Skin epidermis (tissue), 12 donors: ENCODE data around the gene ADGRD1.
"Not testable (repeated sequence)": the region's sequence is repeated elsewhere in the genome, so short reads cannot be mapped to it uniquely, and the experiment has no call there.

Experiments used
- H3K27ac ChIP-seq, 21 experiments: fragments of 200-600 bp; sonication (generic) in 11 of 21; one replicate each; pipeline ENCODE4 v1.5.0; 2020; ENCODE audit warnings: mild to moderate bottlenecking in 3 of 21, inconsistent platforms in 2 of 21, moderate library complexity in 2 of 21
- H3K4me3 ChIP-seq, 7 experiments: fragments of 200-600 bp; sonication (generic) in 2 of 7; one replicate each; pipeline ENCODE4 v1.5.0; 2020; ENCODE audit warnings: inconsistent platforms in 2 of 7, mild to moderate bottlenecking in 2 of 7, moderate library complexity in 1 of 7

Gene ADGRD1

DNA sequence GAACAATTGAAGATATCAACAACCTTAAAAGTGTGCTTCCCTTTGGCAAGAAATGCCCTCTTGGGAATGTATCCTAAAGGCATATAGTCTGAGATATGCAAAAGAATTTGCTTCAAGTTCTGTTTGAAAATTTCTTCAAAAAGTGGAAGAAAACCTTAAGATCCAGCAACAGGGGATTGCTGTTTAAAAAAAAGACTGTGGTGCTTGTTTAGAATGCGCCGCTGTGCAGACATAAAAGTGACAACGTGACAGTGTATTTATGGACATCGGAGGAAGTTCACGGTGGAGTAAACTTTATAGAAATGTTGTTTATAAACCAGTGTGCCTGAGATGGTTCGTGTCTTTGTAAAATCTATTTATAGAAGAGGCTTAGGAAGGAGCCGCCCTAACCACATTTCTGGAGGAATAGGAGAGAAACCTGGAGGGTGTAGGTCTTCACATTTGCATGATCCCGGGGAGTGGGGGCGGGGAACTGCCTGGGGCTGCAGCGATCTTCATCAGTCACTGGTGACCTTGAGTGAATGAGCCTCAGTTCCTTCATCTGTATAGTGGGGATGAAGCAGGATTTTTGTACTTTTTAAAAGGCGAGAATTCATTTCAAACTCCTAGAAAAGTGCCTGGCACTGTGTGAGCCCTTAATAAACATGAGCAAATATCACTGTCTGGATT, 27.5 kb downstream of the ADGRD1 start:
- Histone ChIP-seq H3K27ac (no peak overlapping the region), H3K4me3 (no peak overlapping the region)

DNA sequence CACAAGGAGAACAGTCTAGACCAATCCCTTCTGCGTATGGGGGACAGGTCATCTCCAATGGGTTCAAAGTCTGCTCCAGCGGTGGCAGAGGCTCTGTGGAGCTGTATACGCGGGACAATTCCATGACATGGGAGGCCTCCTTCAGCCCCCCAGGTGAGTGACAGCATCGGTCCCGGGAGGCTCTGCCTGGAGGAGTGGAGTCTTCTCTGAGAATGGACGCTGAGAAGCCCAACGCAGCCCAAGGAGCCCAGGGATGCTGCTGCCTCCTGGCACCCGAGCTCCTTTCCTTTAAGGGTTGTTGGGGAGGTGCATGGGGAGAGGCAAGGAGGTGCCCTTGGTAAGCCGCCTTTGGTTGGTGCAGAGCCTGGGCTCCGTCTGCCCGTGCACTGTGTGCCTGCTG, 28.2 kb downstream of the ADGRD1 start:
- Histone ChIP-seq H3K27ac (no peak overlapping the region), H3K4me3 (no peak overlapping the region)

GRCh38 chr12:130982565-130983225, 29.0 kb downstream of the ADGRD1 start:
- no peak overlapping the region for H3K4me3 ChIP-seq
- no peak overlapping the region for H3K27ac ChIP-seq

DNA sequence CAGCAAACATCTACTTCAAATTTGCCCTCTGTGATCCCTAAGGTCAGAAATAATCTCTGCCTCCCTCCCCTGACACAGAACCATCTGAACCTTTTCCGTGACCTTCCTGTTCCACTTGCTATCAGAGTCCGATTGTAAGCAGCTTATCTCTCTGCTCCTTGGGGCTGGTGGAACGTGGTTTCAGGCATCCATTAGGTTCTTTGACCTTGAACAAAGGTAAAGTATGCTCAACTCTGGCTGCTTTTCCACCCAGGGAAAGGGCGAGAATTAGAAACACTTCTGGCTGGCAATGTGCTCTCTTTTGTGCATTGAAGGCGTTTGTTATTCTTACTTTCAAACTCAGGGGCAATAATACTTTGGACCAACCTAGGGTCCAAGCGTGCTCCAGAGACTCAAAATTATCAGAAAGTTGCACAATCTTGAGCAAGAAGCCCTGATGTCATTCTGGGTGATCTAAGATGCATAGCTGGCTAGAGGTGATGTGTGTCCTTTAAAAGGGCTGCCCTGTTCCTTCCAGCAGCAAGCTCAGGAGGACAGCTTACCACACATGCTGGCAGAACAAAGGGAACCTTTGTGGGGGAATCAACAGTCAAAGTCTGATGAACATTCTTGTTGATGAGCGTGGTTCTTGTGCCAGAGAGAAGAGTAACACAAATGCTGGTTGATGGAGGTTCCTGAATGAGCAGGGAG, 29.8 kb downstream of the ADGRD1 start:
- no peak overlapping the region for H3K27ac ChIP-seq
- H3K4me3 ChIP-seq = no peak overlapping the region

GRCh38 chr12:130984183-130985058, 30.7 kb downstream of the ADGRD1 start:
- no peak overlapping the region for H3K27ac ChIP-seq

DNA sequence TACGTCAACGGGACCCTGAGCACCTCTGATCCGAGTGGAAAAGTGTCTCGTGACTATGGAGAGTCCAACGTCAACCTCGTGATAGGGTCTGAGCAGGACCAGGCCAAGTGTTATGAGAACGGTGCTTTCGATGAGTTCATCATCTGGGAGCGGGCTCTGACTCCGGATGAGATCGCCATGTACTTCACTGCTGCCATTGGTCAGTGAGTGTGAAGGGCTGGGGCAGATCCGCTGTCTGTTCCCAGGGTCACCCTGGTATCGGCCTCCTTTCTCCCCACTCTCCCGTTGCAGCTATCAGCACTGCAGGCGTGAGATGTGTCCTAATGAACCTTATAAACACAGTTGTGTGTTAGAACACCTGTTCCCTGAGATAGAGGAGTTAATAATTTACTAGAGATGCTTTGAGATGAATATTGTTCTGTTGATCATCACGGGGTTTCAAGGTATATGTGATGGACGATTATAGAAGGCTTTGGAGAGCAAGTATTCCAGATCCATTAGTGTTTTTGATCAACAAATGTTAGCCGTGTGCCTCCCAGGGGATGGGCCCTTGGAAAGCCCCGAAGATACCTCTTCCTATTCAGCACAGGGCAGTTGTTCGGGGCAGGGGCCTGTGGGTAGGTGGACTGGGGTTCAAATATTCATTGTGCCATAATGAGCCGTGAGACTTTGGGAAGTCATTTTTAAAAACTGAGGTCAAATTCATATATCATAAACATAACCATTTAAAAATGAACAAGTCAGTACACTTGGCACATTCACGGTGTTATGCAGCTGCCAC, 33.6 kb downstream of the ADGRD1 start:
- H3K27ac ChIP-seq = no peak overlapping the region

More at GRCh38 chr12:130984183-130985058, 30.7 kb downstream of the ADGRD1 start:
- H3K4me3 ChIP-seq = no peak overlapping the region

GRCh38 chr12:130988261-130988660, 34.6 kb downstream of the ADGRD1 start:
- Histone ChIP-seq H3K27ac (no peak overlapping the region), H3K4me3 (no peak overlapping the region)

More for the DNA sequence above, 33.6 kb downstream of the ADGRD1 start:
- no peak overlapping the region for H3K4me3 ChIP-seq

GRCh38 chr12:130988751-130989150, 35.0 kb downstream of the ADGRD1 start:
- no peak overlapping the region for H3K27ac ChIP-seq
- H3K4me3 ChIP-seq = no peak overlapping the region

DNA sequence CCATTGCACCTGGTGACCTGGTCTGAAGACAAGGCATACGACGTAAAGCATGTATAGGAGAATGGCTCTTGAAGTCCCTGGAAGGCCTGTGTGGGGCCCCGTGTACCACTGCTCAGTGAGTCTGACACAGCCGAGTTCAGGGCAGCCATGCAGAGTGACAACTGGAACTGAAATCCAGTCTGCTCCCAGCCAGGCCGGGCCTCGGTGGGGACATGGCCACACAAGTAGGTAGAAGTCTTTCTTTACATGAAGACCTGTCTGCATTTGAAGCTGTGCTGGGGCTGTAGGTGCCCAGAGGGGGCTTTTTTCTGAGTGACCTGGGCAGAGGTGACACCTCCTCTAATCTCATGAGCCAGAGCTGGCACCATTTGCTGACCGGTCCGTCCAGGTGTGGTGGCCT, 35.7 kb downstream of the ADGRD1 start:
- no peak overlapping the region for H3K4me3 ChIP-seq
- H3K27ac ChIP-seq = no peak overlapping the region

GRCh38 chr12:130990034-130990433, 36.3 kb downstream of the ADGRD1 start:
- Histone ChIP-seq H3K27ac (no peak overlapping the region), H3K4me3 (no peak overlapping the region)

DNA sequence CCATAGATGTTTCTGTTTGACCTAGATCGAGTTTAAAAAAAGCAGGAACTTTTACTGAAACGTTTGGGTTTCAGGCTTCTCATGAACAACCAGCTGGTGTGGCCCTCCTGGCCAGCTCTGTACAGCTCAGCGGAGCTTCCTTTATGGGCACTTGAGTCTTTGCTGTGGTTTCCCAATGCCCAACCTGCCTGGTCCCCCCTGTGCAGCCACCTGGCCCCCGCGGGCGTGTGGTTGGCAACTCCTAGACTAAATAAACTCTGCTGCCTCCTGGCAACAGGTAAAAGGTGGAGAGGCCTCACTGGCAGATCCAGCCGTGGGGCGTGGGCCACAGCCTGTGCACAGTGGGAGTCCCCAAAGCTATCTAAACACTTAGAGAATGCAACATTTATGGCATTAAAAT, 38.7 kb downstream of the ADGRD1 start:
- H3K27ac ChIP-seq = no peak overlapping the region

GRCh38 chr12:130992979-130993538, 39.4 kb downstream of the ADGRD1 start:
- no peak overlapping the region for H3K27ac ChIP-seq
- H3K4me3 ChIP-seq = no peak overlapping the region

More for the DNA sequence above, 38.7 kb downstream of the ADGRD1 start:
- no peak overlapping the region for H3K4me3 ChIP-seq

DNA sequence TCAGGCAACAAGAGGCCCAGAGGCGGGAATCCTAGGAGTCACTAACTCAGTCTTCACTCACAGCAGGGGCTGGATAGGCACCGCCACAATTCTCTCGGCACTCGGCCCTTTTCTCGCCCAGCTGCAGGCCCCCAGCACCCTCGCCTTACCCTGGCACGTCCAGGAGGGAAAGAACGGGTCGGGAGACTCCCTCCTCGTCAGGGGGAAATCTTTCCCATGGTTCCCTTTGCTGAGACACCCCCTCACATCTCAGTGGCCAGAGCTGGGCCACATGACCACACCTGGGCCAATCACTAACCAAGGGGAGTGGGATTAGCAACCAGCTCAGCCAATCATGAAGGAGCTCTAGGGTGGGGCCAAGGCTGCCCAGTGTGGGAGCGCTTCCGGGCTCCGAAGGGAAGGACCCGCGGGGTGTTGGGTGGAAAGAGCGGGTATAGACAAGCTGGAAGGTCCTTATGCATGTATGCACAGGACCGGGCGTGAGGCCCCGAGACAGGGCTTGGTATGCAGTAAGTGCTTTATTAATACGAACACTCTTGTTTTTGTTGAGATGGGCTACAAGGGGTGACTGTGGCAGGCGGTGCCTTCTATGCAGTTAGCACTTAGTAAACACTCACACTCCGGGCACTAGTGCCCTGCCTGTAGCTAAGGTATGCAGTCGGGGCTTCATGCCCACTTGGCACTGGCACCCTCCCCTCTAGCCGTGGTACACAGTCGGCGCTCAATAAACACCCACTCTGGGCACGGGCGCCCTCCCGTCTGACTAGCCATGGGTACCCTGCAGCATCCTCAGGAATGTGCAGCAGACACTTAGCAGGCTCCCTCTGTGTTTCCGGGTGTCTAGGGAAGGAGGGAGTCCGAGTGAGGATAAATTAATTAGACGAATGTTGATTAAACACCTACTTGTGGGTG, 40.3 kb downstream of the ADGRD1 start:
- Histone ChIP-seq H3K27ac (no peak overlapping the region), H3K4me3 (no peak overlapping the region)

GRCh38 chr12:130994821-130995375, 41.2 kb downstream of the ADGRD1 start:
- Histone ChIP-seq H3K27ac (no peak overlapping the region), H3K4me3 (no peak overlapping the region)

DNA sequence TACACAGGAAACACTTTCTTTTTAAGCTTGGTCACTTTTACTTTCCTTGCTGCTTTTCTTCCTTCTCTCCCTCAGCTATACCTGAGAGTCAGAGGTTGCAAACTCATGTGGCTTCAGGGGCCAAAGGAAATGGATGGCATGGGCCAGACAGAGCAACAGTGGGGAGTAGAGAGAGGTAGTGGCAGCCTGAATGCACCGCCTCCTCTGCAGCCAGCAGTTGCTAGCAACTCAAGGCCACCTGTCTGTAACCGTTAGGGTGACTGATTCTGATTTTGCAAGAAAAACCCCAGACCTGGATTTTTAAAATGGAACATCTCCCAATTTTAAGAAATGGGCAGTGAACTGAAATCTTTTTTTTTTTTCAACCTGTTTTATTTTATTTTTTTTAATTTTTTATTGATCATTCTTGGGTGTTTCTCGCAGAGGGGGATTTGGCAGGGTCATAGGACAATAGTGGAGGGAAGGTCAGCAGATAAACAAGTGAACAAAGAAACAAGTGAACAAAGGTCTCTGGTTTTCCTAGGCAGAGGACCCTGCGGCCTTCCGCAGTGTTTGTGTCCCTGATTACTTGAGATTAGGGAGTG, 41.8 kb downstream of the ADGRD1 start:
- not testable (repeated sequence) for H3K4me3 ChIP-seq, H3K27ac ChIP-seq

GRCh38 chr12:130998136-130998535, 44.4 kb downstream of the ADGRD1 start:
- Histone ChIP-seq H3K27ac (no peak overlapping the region), H3K4me3 (no peak overlapping the region)

DNA sequence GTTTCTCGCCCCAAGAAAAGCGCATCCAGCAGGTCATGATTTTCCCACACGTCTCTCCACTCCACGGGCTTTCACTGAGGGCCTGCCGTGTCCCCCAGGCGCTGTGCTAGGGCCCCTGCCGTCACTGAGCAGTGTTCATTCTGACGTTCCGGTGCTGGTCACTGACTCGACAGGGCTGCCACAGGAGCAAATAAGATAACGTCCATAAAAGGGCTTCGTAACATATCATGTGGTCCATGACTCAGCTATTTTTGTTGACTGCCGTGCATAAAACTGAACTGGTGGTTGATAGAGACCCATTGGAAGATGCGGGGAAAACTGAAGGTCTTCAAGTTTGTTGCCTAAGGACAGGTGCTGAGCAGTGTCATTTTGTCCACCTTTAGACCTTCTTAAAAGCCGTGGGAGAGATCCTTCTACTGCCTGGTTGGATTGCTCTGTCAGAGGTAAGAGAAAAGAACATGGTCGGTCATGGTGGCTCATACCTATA, 46.3 kb downstream of the ADGRD1 start:
- no peak overlapping the region for H3K27ac ChIP-seq
- H3K4me3 ChIP-seq = no peak overlapping the region
